HG03108 (cell line): Measurements from ENCODE around the gene GFOD2.

Source experiments
- ATAC-seq: cut with Tn5 transposase; IDR thresholded peaks from one replicate; pipeline ENCODE4 v1.9.1; 2021; ENCODE audit warnings: moderate library complexity; ENCODE audit not compliant: unreplicated experiment

GFOD2 gene

DNA sequence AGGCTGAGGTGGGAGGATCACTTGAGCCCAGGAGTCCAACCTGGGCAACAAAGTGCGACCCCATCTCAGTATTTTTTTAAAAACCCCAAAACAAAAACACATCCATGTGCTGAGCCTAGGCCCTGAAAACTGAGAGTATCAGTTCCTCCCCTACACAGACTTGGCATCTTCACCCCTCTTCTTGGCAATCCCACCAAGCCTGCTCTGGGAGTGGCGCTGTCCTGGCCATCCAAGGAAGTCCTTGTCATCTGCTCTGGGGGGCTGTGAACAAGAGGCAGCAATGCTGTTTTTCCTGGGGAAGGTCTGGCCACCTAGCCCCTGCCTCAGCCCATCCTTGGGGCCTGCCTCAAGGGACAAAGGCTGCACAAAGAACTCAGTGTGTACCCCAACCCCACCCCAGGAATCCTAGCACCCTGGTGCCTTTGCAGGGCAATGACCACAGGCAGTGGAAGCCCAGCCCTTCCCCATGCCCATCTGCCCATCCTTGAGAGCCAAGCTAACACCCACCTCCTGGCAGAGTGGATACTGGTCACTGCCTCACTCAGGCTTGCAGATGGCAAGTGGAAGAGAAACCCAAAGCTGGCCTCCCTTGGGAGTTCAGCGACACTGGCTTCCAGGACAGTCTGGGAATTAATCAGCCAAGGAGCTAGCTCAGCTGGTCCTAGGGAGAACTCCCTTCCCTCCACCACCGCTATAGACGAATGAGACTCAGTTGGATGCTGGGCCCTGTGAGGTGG, 14.8 kb upstream of the GFOD2 start:
- ATAC-seq = no peak

GRCh38 chr16:67731753-67732095, 12.6 kb upstream of the GFOD2 start:
- ATAC-seq = no peak

DNA sequence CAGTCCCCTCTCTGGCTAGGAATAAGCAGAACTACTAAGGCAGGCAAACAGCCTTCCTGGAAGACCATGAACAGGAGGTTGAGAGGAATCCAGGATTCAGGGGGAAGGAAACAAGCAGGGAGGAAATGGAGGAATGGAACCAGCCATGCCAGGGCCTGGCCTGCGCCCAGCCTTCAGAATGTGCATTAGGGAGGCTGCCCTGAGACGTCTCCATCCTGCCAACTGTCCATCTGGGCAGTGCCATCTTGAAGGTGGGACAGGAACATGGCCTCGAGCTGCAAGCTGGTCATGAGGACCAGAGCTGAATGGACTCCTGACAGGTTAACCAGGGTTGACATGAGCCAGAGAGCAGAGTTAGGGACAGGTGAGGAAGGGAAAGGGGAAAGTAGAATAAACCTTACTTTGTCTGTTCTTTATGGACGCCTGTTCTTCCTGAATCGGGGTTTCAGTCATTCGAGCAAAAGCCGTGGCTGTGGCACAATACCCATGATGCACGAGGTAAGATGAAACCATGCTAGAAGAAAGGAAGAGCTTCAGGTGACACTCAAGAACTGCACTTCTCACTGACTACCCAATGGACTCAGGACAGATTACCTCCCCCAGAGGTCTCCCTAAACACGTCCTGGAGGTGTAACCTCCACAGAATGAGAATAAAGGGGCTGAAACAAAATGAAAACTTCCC, 12.1 kb upstream of the GFOD2 start:
- no peak for ATAC-seq

- ATAC-seq = no peak
Measured at GRCh38 chr16:67730326-67730725, 11.2 kb upstream of the GFOD2 start.

GRCh38 chr16:67729636-67730248, 10.6 kb upstream of the GFOD2 start:
- no peak for ATAC-seq

GRCh38 chr16:67727521-67728485, 8.7 kb upstream of the GFOD2 start:
- ATAC-seq = no peak

GRCh38 chr16:67726106-67727034, 7.3 kb upstream of the GFOD2 start:
- no peak for ATAC-seq

DNA sequence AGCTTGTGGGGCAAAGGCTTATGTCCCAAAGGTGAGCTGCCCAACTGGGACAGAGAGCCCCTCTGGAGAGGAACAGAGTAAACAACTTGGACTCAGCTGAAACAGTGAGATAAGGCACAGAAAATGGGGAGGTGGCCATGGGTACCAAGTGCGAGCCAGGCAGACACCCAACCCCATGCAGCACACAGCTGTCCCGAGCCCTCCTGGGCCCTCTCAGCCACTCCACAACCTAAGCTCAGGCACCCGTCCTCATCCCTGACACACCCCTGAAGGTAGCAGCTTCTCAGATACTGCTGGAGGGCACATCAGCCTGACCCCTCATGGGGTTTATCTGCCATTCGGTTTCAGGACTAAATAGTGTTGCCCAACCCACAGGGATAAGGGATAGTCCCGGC, 4.8 kb upstream of the GFOD2 start:
- no peak for ATAC-seq

DNA sequence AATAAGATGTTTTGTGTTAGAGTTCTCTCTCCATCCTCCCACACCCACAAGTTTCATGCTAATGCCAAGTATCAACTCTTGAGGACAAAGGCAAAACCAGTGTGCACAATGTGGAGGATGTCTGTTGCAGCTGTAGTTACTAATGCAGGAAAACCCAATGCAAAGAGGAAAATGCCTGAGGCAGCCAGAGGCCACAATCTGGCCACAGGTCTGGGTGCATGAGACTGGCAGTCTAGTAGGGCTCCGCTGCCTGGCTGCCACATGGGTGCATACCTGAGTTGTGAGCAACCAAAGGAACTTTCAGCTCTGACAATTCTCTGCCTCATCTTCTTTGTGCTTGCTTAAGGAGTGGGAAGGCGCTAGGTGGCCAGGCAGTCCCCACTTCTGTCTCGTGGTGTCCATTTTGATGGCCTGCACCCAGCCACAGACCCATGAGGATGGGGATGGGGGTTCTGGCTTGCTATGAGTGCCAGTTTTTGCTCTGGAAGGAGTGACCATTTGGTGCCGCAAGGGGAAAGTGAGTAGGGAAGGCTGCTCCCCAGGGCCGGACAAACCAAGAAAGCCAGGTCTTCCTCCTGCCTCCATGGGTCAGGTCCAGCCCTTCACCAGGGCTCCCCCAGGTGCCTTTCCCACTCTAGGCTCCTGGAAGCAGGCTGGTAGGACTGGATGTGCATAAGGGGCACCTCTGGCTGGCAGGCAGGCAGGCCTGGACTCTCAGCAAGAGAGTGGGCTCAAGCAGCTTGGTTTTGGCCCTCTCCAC, 4.2 kb upstream of the GFOD2 start:
- ATAC-seq = no peak

- ATAC-seq = no peak
Measured at GRCh38 chr16:67720236-67720635, 1.1 kb upstream of the GFOD2 start.

DNA sequence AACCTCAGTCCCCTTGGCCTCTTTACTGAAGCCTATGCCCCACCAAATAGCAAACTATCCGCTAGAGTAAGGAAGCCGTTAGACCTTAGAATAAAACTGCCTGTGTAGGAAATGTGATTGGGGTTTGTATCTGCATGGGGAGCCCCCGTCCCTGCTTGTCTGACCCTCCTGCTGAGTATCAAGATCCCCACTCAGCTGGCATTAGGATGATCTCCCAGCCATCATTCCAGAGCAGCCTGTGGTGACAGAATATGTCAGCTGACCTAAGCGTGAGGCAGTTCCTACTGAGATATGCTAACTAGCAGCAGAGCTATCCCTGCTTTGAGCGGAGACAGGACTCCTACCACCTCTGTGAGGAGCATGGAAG, 645 bp upstream of the GFOD2 start:
- no peak for ATAC-seq

DNA sequence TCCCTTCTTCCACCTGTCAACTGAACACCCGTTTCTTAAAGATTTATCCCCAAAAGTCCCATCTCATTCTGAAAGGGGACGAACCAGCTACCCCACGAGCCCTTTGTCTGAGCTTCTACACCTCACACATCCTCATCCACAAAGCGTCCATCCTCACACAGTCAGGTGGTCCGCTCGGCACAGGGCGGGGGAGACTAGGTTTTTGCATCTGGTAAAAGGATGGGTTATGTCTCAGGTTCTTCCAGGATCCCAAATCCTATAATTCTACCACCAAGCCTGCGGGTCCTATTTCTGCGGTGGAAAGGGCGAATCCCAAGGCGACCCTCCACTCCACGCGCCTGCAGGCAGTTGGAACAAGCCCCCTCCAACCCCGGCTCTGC, 458 bp downstream of the GFOD2 start:
- no peak for ATAC-seq

GRCh38 chr16:67716097-67716496, 3.0 kb downstream of the GFOD2 start:
- ATAC-seq = no peak

GRCh38 chr16:67714522-67714921, 4.6 kb downstream of the GFOD2 start:
- ATAC-seq = no peak

DNA sequence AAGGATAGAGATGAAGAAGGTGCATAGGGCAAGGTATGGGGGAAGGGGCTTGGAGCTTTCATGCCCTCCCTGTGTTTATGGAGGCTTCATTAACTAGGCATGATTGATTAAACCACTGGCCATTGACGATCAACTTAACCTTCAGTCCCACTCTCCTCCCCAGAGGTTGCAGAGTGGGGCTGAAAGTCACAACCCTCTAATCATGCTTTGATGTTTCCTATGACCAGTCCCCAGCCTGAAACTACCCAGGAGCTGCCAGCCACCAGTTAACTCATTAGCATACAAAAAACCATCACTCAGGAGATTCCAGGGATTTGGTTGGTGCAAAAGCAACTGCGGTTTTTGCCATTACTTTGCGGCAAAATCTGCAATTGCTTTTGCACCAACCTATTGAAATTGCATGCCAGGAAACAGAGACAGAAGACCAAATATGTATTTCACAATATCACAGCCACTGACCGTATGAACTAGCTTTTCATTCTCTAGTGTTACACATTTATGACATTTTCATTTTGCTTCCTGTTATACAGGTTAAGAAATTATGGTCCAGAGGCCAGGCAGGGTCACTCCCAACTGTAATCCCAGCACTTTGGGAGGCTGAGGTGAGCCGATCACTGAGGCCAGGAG, 5.4 kb downstream of the GFOD2 start:
- ATAC-seq = no peak

DNA sequence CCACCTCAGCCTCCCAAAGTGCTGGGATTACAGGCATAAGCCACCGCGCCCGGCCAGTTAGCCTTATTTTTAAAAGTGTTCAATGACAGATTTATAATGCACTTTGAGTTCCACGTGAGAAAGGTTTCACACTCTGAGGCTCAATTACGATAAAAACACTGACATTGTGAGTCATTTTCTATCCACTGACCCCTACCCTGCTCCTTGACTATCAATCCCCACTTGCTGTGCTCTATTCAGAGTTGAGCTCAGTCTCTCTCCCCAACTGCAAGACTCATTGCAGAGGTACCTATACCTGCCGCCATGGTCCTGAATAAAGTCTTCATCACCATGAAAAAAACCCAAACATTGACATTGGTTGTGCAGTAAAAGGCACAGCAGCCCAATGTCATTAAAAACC, 8.5 kb downstream of the GFOD2 start:
- ATAC-seq = no peak

GRCh38 chr16:67709050-67709449, 10.1 kb downstream of the GFOD2 start:
- no peak for ATAC-seq

DNA sequence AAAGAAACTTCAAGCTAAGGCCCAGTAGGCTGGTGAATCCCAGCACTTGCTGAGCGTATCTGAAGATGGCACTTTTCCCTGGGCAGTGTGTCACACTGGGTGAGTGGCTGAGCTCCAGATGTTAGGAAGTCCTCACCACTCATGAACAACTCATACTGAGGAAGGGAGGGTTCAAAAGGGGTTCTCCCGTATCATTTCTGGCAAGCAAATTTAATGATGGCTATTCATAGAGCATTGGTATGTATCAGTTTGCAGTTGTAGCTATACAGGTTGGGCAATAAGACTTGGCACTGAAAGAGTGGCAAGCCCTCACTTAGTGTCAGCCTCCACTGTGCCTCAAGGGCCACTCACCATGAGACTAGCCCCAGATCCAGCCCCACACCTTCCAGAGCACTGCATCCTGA, 10.7 kb downstream of the GFOD2 start:
- ATAC-seq = no peak

GRCh38 chr16:67707790-67708189, 11.3 kb downstream of the GFOD2 start:
- no peak for ATAC-seq
